Loucy (cell line): Measurements from ENCODE around the gene GATB.

Experiments
- EZH2phosphoT487 ChIP-seq: fragments of 200-600 bp; IDR thresholded peaks from 2 replicates; pipeline ENCODE4 v1.6.1; 2018; ENCODE audit warnings: antibody characterized with exemption, mild to moderate bottlenecking, moderate library complexity, borderline replicate concordance
- TF ChIP-seq, protein P1 (sequence below): fragments of 200-600 bp; sonication (generic); conservative IDR thresholded peaks from 2 replicates; pipeline ENCODE4 v1.5.1; 2014; ENCODE audit warnings: mild to moderate bottlenecking, antibody characterized with exemption, low read length

DNA sequence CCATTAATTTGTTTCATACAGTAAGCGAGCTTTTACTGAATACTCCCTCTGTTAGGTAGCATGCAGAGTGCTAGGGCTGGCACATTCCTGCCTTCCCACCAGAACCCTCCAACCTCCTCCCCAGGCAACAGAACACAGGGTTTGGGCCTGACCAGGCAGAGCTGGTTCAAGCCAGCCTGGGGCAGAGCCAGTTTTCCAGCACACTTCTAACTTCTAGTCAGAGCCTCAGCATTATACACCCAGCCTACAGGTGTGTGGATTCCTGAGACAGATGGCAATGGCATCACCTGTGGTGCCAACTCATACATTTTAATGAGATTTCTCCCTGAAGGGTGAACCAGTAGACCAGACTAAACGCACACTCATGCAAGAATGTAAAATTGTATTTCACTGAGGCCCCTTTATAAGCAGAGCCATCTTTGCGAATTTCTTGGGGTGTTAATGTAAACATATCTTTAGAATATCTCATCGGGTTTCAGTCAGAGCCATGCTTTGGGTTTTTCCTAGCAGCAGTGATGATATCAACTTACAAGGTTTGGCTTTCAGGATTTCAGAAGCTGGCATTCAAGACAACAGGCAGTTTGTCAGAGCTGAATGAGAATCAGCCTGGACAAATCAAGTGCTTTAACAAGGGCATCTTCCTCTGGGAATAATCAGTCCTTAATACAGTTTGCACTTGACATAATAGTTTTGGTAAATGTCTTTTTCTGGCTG is 92.0 kb downstream of the GATB start:
- TF ChIP-seq, protein P1, sequence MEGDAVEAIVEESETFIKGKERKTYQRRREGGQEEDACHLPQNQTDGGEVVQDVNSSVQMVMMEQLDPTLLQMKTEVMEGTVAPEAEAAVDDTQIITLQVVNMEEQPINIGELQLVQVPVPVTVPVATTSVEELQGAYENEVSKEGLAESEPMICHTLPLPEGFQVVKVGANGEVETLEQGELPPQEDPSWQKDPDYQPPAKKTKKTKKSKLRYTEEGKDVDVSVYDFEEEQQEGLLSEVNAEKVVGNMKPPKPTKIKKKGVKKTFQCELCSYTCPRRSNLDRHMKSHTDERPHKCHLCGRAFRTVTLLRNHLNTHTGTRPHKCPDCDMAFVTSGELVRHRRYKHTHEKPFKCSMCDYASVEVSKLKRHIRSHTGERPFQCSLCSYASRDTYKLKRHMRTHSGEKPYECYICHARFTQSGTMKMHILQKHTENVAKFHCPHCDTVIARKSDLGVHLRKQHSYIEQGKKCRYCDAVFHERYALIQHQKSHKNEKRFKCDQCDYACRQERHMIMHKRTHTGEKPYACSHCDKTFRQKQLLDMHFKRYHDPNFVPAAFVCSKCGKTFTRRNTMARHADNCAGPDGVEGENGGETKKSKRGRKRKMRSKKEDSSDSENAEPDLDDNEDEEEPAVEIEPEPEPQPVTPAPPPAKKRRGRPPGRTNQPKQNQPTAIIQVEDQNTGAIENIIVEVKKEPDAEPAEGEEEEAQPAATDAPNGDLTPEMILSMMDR = no peak
- TF ChIP-seq EZH2phosphoT487 = no peak
